KG1 (cell line): ENCODE data around the gene SNAPIN.
"Not testable (repeated sequence)": the region's sequence is repeated elsewhere in the genome, so short reads cannot be mapped to it uniquely, and the experiment has no call there.

Source experiments
- DNase-seq: peaks from one replicate; lab custom pipeline; 2025; lab: John Stamatoyannopoulos, UW

The SNAPIN gene

DNA sequence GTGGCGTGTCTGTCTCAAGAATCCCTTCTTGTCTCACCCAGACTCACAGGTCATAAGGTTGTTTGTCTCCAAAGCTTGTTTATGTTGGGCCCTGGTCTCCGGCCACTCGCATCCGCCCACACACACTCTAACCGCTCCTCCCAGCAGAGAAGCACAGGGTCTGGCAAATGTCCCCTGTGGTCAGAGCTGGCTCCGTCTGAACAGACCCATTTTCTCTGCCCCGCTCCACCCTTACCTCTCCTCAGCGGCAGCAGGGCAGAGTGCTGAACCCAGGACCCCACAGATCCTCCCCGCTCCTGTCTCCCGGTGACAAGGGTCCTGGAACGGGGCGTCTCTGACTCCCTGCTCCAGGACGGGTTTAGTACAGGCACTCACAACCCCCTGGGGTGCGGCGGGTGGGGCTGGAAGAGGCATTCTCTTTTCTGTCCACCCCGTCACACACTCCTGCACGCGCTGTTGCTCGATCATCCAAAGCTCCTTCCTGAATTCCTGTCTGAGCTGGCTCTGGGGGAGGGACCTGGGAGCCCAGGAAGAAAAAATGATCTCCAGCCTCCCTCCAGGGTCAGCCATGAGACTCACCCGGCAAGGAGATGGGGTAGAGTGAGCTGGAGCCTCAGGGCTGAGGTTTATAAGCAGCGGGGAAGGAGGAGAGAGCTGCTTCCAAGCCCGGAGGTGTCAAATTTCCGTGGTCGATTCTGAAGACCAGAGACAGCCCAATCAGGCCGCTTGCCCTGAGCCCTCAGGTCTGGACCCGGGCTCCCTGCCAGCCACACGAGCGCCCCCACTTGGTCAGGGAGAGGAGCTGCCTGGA lies 31.4 kb upstream of the SNAPIN start, which contains the start of gene S100A13:
Gene S100A13, minus strand, starts transcription at position 602 of the 811 bp plus-strand sequence. CDS start 1,033 bp downstream, outside the sequence.
- DNase-seq, result no peak

DNA sequence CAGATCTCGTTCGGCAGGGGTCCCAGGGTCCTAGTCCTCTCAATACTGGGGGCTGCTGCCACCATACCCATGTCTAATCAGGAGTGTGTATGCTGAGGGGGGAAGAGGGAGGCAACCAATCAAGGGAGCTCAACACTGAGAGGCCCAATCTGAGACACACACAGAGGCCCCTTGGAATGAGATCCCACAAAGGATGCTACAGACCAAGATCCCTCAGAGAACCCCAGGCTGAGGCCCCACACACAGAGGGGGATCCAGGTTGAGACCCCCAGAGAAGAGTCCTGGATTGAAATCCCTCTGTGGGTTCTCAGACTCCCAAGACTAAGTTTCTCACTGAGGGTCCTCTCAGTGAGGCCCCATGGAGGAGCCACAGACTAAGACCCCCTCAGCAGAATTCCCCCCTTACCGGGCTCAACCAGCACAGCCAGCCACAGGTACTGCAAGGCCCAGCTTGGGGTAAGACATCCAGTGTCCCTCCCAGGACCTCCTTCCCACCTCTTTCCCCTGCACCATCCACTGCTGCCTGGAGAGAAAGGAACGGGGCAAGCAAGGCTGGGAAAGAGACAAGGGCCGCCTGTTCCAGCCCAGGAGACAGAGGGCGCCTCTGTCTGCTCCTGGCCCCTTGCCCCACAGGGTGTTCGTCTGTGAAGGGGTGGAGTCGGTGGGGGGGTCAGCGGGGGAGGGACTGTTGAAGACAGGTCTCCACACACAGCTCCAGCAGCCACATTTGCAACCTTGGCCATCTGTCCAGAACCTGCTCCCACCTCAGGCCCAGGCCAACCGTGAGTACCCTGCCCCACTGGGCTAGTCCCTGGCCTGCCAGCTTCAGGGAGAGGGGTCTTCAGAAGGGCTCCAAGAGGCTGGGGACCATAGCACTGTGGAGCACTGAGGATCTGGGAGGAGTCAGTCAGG lies 30.5 kb upstream of the SNAPIN start, which contains the start of gene S100A1:
Gene S100A1, plus strand, starts transcription at position 720 of the 912 bp plus-strand sequence. CDS start 2,088 bp downstream, outside the sequence.
- DNase-seq, result no peak

DNA sequence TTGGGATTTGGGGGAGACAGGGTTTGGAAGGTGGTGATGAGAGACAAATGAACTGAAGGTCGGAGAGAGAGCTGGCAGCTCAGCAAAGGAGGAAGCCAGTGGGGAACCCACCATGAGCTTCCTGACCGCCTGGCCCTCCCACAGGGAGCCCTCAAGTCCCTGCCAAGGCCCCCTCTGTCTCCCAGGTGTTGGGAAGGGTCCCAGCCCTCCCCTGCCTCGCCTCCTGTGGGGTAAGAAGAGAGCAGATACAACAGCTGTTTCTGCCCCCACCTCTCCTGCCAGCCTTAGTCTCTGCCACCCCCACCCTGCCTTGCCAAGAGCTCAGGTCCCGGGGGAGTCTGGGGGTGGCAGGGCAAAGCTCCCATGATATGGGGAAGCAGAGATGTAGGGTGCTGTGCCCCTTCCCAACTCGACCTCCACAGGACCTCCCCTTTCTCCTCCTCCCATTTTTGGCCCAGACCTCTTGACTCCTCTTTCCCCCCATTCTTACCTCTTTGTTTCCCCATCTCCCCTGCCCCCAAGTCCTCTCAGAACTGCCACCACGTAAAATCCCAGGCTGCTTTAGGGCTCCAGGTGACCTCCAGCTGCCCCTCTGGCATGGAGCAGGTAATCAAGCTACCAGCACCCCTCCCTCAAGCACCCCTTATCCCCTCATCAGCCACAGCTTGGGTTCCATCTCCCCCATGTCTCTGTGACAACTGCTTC lies 29.7 kb upstream of the SNAPIN start:
- DNase-seq, result no peak

DNA sequence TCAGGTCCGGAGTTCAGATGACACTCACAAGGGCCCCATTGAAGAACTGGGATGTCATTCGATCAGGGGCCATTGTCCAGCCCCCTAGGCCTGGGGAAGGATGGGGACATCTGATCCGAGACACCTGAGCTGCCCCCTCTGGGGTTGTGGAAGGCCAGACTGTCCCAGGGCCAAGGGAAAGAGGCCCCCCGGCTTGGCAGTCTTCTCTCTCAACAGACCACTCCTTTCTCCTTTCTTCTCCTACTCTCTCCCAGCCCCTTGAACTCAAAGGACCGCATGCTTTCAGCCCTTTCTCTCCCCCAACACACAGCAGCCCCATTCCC lies 29.2 kb upstream of the SNAPIN start:
- no peak for DNase-seq

DNA sequence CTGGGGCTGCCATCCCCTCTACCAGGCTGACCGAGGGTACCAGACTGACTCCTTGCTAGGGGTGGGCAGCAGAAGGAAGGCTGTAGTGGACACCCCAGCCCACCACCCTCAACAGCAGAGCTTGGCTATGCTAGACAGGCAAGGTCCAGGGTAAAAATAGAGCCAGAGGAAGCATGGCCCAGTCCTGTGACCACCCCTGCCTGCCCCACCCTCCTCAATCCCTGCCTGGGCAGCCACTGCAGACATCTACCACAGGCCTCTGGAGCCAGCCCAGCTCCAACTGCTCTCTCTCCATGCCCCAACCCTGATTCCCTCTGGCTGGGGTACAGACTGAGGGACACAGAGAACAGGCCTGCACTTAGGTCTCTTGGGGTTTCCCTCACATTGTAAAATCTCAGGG lies 28.5 kb upstream of the SNAPIN start:
- DNase-seq, result no peak

DNA sequence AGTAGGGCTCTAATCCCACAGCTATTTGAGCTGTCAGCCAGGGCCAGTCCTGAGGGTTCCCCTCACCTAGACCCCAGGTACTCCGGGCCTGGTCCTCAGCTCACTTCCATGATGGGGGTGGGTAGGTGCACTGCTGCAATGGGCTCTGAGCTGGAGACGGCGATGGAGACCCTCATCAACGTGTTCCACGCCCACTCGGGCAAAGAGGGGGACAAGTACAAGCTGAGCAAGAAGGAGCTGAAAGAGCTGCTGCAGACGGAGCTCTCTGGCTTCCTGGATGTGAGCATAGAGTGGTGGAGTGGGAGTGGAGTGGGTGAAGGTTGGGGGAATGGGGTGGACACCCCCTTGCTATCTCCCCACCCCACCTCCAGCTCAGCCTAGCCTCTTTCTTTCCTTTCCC lies 28.1 kb upstream of the SNAPIN start:
- DNase-seq, result no peak

DNA sequence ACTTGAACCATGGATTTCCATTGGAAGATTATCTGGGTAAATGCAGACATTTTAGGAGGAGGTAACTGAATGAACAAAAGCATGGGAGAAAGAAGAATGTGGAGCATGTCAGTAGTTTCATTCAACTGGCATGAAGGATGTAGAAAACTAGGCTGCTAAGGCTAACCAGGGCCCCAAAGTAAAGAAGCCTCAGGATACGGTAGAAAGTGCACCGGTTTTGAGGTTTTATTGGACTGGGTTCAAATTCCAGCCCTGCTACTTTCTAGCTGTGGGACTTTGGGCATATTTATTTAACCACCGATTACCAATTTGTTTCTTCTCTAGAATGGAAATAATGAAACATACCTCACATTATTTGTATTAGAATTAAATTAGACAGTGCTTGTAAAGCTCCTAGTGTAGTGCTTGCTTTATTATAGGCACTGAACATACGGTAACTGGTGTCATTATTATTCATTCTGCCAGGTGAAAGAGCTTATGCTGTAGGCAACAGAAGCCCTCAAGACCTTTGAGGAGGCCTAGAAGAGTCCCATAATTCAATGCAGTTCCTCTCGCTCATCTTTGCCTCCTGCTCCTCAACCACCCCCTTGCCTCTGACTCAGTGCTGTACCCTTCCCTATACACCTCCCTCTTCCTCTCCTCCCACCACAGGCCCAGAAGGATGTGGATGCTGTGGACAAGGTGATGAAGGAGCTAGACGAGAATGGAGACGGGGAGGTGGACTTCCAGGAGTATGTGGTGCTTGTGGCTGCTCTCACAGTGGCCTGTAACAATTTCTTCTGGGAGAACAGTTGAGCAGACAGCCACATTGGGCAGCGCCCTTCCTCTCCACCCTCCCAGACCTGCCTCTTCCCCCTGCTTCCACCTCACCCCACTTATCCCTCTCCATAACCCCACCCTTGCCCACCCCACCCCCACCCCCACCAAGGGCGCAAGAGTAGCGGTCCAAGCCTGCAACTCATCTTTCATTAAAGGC lies 27.2 kb upstream of the SNAPIN start:
- no peak for DNase-seq

DNA sequence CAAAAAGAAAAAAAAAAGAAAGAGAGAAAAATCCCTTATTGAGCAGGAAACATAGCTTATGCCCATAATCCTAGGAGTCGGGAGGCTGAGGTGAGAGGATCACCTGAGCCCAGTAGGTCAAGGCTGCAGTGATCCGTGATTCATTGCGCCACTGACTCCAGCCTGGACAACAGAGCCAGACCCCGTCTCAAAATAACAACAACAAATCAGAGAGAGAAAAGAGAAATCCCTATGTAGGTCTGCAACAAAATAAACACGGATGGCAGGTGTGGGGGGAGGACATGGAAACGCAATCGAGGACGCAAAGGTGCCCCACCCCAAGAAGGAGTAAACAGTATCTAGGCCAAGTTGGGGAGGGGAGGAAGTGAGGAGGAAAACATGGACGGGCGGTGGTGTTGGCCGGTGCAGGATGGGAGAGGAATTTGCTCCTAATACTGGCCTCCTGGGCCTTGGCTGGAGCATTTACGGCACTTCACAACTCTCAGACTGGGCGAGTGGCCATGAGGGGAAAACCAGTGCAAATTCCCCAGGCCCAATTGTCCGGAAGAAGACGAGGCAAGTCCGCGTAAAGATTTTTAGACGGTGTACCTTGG lies 25.2 kb upstream of the SNAPIN start:
- no peak for DNase-seq

DNA sequence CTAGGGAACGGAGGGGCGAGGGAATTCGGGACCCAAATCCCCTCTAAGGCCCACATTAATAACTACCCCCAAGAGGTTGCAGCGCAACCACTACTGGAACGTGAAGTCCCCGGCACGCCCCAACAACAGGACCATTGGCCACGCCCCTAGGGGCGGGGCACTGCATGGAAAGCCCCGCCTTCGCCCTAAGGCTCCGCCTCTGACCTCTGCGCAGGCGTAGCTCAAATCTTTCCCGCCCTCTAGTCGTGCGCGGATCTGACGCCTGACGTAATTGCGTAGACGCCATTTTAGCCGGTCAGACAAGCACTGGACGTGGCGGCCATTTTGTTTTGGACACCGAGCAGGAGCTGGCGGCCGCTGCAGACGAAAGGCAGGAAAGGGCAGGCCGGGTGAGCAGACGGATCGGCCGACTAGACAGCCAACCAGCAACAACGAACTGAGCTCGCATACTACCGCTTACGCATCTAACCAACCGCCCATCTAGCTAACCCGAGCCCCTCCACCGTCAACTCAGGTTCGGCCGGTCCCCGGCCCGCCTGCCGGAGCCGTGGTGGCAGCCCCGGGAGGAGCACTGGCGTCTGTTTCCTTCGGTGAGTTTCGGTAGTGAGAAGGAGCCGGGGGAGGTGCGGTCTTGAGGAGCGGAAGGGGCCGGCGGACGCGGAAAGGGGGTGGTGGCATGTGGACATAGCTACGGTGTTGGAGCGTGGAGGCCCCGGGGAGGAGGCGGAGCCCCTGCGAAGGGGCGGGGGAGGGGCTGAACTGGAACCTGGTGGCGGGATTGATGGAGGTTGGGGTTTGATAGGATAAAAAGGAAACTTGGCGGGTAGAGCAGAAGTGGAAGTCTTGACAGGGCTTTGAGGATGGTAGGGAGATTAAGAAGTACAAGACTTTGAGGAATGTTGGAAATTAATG lies 24.5 kb upstream of the SNAPIN start, which contains the start of gene CHTOP:
Gene CHTOP, plus strand, starts transcription at position 313 of the 912 bp plus-strand sequence. CDS start 2,523 bp downstream, outside the sequence.
- peak; percentile 95 for DNase-seq

DNA sequence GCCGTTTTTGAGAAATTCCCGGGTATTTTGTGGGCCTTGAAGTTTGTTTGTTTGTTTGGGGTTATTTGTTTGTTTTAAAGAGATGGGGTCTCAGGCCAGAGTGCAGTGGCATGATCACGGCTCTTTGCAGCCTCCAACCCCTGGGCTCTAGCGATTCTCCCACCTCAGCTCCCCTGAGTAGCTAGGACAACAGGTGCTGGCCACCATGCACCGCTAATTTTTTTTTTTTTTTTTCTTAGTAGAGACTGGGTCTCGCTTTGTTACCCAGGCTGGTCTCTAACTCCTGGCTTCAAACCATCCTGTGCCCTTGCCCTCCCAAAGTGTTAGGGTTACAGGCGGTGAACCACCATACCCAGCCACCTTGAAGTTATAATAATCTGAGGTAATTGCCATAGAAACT lies 22.6 kb upstream of the SNAPIN start:
- DNase-seq, result no peak

DNA sequence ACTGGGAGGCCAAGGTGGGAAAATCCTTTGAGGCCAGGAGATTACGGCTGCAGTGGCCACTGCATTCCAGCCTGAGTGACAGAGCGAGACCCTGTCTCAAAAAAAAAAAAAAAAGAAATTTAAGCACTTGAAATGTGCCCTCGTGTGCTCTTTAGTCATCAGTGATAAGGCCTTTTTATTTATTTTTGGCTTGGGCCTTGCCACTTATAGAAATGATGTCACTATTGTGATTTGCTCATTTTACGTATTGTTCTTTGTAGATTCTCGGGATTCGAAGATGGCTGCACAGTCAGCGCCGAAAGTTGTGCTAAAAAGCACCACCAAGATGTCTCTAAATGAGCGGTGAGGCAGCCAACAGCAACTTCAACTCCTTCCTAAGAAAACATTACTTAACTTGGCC lies 22.2 kb upstream of the SNAPIN start:
- DNase-seq, result no peak

DNA sequence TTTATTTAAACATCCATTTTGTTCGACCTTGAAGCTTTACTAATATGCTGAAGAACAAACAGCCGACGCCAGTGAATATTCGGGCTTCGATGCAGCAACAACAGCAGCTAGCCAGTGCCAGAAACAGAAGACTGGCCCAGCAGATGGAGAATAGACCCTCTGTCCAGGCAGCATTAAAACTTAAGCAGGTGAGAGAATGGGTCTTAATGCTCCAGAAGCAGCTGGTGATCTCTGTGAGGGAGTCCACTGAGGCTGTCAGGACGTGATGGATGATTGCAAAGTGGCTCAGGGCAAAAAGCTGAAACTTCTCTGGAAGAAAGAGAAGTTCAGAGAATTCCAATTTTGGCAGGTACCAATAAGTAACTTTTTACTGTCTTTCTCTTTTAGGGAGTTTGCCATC lies 20.2 kb upstream of the SNAPIN start:
- DNase-seq, result no peak

DNA sequence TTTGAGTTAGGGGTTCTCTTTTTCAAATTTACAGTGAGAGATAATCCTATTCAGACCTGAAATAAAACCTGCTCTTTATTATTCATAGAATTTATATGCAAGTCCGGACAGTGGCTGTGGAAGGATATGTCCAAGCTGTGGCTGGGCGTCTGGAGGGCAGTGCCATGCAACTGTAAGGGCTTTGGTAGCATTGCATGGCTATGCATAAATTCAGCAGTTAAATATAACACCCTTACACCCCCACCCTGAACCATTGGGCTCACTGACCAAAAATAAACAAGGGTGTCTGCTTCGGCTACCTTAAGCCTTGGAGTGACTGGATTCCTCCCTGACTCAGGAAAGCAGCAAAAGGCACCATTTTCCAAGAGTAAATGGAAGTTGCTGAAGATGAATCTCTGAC lies 19.2 kb upstream of the SNAPIN start:
- DNase-seq, result no peak

DNA sequence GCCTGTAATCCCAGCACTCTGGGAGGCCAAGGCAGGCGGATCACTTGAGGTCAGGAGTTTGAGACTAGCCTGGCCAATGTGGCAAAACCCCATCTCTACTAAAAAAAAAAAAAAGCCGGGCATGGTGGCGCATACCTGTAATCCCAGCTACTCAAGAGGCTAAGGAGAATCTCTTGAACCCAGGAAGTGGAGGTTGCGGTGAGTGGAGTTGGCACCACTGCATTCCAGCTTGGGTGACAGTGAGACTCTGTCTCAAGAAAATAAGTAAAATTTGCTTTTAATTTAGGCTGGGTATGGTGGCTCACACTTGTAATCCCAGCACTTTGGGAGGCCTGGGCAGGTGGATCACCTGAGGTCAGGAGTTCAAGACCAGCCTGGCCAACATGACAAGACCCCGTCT lies 18.3 kb upstream of the SNAPIN start:
- not testable (repeated sequence) for DNase-seq

DNA sequence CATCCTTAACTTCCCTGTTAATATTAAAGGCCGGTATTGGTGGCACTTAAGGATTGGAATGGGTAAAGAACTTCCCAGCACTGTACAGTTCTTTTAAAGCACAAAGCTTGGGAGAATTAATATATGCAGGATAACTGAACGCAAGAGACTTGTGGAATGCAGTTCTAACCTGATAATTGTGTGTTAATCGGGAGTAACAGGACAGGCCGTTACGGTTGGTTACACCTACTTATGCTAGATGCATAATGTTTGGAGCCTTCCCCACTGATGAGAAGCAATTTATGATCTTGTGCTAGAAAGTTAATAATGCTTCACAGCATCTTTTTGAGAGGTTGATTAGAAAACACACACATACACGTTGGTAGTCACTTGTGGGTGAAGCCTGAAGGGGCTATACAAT lies 17.6 kb upstream of the SNAPIN start:
- DNase-seq, result no peak

DNA sequence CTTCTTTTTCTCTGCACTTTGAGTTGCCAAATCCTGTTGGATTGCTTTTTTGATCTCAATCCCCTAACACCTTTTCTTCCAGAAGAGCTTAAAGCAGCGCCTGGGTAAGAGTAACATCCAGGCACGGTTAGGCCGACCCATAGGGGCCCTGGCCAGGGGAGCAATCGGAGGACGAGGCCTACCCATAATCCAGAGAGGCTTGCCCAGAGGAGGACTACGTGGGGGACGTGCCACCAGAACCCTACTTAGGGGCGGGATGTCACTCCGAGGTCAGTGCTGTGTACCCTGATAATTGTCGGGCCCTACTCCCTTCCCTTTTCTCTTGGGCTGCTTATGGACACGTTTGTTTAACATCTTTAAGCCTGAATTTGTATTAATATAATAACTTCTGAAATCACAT lies 16.3 kb upstream of the SNAPIN start:
- no peak for DNase-seq

DNA sequence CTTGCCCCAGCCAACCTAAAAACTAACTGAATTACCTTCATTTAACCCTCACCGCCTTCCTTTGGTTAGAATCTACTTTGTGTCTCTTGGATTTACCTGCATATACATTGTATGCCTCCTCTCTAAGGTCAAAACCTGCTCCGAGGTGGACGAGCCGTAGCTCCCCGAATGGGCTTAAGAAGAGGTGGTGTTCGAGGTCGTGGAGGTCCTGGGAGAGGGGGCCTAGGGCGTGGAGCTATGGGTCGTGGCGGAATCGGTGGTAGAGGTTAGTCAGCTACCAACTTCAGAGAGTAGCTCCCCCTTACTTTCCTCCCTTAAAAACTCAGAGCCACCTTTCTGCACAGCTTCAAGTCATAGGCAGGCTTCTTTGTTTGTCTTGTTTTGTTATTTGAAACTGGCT lies 15.4 kb upstream of the SNAPIN start:
- no peak for DNase-seq

DNA sequence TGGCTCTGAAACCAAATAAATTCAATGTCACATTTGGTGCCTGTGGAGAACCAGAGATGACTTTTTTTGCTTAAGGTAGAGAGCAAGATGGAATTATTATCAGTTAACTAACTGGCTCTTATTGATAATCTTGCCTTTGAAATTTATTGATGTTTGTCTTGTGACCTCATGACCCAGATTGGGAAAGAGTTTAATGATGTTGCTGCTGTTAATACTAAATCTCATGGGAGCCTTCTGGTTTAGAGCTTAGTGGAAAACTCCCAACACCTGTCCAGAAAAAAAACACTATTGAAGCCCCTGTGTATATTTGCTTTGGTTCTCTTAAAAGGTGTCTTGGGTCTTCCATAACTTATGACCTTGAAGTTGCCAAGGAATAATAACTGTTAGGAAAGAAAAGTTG lies 14.7 kb upstream of the SNAPIN start:
- no peak for DNase-seq

DNA sequence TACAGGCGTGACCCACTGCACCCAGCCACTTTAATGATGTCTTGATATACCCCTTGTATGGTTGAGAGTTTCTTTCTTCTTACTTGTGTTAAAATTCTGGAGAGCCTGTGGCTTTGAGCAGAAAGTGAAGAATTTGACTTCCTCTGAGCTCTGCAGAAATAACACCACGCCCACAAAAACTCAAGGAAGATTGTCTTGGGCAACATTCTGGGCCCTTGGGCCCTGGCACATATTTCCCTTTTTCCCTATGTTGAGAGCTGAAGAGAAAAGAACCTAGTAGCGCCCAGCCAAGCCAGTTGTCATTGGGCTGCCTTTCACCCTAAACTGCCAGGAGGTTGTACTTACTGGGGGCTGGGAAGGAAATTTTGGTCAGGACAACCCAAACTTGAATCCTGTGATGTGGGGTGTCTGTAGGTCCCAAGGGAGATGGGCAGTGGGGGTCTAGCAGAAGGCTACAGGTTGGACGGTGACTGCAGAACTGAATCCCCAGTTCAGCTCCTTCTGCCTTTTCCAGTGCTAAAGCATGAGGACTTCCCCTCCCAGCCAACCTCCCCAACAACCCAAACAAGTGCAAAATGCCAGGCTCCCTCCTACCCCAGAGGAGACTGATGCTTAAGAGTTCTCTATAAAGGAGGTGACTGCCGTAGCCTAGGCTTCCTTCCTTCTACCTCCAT lies 11.7 kb upstream of the SNAPIN start:
- DNase-seq, result no peak
